Prostate gland (tissue), 2 donors: ENCODE results near the gene TBC1D22A.

Experiments used
- POLR2A ChIP-seq: fragments of 450-650 bp; IDR thresholded peaks from one replicate; pipeline ENCODE4 v1.6.1; 2016; ENCODE audit warnings: antibody characterized with exemption, mild to moderate bottlenecking
- POLR2AphosphoS5 ChIP-seq: sonication (generic); formaldehyde crosslinking; IDR thresholded peaks from one replicate; pipeline ENCODE4 v1.6.1; 2017; ENCODE audit warnings: antibody characterized with exemption
- TF ChIP-seq, protein P1 (sequence below), 4 experiments: fragments of 200-600 bp in 2 of 4; fragments of 450-650 bp in 2 of 4; sonication (generic) in 2 of 4; IDR thresholded peaks; 1 replicate in 3 of 4; 2 replicates in 1 of 4; pipeline ENCODE4 v1.5.1; 2016 to 2019; ENCODE audit warnings: antibody characterized with exemption in 4 of 4, mild to moderate bottlenecking in 2 of 4, moderate library complexity in 2 of 4

- TF ChIP-seq, protein P1, sequence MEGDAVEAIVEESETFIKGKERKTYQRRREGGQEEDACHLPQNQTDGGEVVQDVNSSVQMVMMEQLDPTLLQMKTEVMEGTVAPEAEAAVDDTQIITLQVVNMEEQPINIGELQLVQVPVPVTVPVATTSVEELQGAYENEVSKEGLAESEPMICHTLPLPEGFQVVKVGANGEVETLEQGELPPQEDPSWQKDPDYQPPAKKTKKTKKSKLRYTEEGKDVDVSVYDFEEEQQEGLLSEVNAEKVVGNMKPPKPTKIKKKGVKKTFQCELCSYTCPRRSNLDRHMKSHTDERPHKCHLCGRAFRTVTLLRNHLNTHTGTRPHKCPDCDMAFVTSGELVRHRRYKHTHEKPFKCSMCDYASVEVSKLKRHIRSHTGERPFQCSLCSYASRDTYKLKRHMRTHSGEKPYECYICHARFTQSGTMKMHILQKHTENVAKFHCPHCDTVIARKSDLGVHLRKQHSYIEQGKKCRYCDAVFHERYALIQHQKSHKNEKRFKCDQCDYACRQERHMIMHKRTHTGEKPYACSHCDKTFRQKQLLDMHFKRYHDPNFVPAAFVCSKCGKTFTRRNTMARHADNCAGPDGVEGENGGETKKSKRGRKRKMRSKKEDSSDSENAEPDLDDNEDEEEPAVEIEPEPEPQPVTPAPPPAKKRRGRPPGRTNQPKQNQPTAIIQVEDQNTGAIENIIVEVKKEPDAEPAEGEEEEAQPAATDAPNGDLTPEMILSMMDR (IDR thresholded peaks at IDR 0.05) = no peak
- TF ChIP-seq POLR2A (no peak), POLR2AphosphoS5 (no peak)
Measured at GRCh38 chr22:46993633-46994032, 231.2 kb downstream of the TBC1D22A start.
